ENCODE measurements around the gene CASZ1. TPM values are rescaled to one million over a fixed set of nuclear protein-coding genes. Genes with fewer than 3 reads are reported as not detected.

CASZ1 gene
- total RNA-seq, 4 donors from 2014 or later: 140 to 210 (median 169) TPM

DNA sequence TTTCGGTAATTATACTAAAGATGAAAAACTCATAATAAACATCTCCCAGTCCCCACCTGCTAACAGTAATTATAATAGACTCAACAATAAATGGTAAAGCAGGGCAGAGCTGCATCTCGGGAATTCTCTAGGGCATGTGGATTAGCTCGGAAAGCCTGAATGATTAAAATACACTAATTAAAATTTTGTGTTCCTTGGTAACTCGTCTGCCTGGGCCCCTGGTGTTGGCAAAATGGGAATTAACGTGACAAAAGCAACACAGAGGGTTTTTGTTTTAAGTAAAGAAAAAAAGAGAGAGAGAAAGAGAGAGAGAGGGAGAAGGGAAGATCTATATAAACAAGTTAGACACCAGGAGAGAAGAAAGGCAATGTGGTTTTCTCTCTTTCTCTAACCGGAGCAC, 62.1 kb downstream of the CASZ1 start:
- intact Hi-C loops (cut with DNase I; ENCODE audit: low total_unique reads): no loop called here
- WGBS, 2 donors: 56 to 67% methylated on average over 6 of the region's 6 CpGs
- no peak for TF ChIP-seq POLR2A (IDR thresholded peaks at IDR 0.05)
- TF ChIP-seq, protein P1, sequence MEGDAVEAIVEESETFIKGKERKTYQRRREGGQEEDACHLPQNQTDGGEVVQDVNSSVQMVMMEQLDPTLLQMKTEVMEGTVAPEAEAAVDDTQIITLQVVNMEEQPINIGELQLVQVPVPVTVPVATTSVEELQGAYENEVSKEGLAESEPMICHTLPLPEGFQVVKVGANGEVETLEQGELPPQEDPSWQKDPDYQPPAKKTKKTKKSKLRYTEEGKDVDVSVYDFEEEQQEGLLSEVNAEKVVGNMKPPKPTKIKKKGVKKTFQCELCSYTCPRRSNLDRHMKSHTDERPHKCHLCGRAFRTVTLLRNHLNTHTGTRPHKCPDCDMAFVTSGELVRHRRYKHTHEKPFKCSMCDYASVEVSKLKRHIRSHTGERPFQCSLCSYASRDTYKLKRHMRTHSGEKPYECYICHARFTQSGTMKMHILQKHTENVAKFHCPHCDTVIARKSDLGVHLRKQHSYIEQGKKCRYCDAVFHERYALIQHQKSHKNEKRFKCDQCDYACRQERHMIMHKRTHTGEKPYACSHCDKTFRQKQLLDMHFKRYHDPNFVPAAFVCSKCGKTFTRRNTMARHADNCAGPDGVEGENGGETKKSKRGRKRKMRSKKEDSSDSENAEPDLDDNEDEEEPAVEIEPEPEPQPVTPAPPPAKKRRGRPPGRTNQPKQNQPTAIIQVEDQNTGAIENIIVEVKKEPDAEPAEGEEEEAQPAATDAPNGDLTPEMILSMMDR (IDR thresholded peaks at IDR 0.05): no peak
- DNase-seq (ENCODE audit: low spot score in 2 of 2): no peak
- no peak overlapping the region for H3K4me3 ChIP-seq (ENCODE audit: low read depth, poor library complexity, severe bottlenecking)

DNA sequence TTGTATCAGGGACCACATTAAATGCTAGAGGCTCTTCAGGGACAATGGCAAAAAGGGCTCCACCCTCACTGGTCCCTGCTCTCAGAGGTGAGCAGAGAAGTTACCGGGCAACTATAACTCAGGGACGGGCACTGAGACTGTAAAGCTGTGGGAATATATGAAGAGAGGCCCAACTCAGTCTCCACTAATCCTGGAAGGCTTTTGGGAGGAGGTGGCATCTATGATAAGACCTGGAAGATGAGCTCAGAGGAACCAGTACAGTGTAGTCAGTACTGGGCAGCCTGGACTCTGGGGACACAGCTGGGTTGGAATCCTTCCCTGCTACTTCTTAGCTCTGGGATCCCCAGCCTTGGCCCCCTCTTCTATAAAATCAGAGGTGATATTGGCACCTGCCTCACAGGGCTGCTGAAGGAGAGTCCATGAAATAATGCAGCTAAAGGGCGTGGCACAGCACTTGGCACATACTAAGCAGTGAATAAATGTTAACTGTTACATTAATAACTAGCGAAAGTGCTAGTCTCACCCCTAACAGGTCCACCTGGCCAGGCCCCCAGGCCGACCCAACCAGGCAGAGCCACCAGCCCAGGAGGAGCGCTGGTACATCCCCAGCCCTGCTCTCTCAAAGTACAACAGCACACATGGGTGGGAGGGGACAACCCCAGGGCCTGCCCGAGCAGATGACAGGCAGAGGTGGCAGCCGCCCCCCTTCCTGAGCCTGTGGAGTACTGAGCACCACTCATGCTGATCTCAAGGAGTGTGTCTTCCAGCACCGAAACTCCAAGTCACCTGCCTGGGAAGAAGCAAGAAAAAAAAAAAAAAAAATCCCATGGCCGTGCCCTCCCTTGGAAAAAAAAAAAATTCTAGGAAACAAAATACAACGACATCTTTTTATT, 62.7 kb downstream of the CASZ1 start:
- intact Hi-C loops (cut with DNase I; ENCODE audit: low total_unique reads): no loop called here
- 55 to 61% methylated on average over 11 of the region's 11 CpGs for WGBS, 2 donors

DNA sequence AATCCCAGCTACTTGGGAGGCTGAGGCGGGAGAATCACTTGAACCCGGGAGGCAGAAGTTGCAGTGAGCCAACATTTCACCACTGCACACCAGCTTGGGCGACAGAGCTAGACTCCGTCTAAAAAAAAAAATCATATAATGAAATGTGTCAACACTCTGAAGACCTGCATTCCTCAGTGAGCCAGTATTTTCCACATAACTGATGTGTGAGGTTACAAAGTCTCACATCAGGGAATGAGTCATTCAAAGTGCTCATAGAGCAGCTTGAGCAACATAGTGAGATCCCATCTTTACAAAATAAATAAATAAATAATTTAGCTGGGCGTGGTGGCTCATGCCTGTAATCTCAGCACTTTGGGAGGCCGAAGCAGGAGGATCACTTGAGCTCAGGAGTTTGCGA, 65.5 kb downstream of the CASZ1 start:
- no peak overlapping the region for H3K4me3 ChIP-seq (ENCODE audit: low read depth, poor library complexity, severe bottlenecking)
- no peak for DNase-seq (ENCODE audit: low spot score in 2 of 2)
- TF ChIP-seq, protein P1 (IDR thresholded peaks at IDR 0.05): no peak
- no peak for TF ChIP-seq POLR2A (IDR thresholded peaks at IDR 0.05)
- WGBS, 2 donors: 79% methylated on average over 7 of the region's 7 CpGs
- intact Hi-C loops (cut with DNase I; ENCODE audit: low total_unique reads): no loop called here

More for the DNA sequence above, 62.7 kb downstream of the CASZ1 start:
- no peak overlapping the region for H3K4me3 ChIP-seq (ENCODE audit: low read depth, poor library complexity, severe bottlenecking)
- TF ChIP-seq, protein P1 (IDR thresholded peaks at IDR 0.05): no peak
- no peak for TF ChIP-seq POLR2A (IDR thresholded peaks at IDR 0.05)
- DNase-seq (ENCODE audit: low spot score in 2 of 2): no peak

DNA sequence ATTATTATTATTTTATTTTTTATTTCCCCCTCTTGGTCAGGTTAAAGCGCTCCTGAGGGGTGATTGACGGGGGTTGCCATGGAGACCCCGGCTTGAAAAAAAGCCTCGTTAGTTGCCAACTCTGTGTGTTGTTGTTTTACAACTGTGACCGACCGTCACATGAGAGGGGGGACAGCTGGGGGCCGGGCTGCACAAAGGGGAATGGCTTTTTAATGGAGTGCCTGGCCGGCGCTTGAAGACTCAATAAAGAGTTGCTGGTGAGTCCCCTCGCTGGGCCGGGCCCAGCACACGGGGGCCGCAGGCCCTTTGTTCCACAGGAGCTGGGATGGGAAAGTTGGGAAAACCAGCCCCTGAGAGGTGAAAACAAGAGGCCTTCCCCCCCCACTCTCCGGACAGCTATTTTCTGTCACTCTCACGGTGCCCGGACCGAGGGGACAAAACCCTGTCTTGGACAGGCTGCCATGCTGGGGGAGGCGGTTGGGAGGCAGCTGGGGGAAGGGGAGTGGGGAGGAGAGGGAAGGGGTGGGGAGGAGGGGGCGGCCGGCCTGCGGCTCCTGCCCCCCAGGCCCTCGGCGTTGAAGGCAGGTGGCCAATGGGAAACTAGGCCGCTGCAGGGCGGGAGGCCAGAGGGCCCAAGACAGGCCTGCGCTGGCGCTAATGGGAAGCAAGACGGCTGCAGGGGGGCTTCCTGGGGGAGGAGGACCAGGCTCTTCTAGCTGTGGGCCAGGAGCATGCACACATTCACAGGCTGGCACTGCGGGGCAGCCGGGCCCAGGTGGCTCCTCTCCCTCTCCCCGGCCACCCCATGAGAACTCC, 67.6 kb downstream of the CASZ1 start:
- intact Hi-C loops (cut with DNase I; ENCODE audit: low total_unique reads): loop anchor here (1.0 kb wide), 1 partner anchor 61 kb away; no protein-coding TSS in a partner anchor
- no peak for TF ChIP-seq POLR2A (IDR thresholded peaks at IDR 0.05)
- TF ChIP-seq, protein P1 (IDR thresholded peaks at IDR 0.05): no peak
- no peak overlapping the region for H3K4me3 ChIP-seq (ENCODE audit: low read depth, poor library complexity, severe bottlenecking)
- DNase-seq (ENCODE audit: low spot score in 2 of 2): no peak
- WGBS, 2 donors: 85 to 90% methylated on average over 27 to 31 of the region's 31 CpGs

DNA sequence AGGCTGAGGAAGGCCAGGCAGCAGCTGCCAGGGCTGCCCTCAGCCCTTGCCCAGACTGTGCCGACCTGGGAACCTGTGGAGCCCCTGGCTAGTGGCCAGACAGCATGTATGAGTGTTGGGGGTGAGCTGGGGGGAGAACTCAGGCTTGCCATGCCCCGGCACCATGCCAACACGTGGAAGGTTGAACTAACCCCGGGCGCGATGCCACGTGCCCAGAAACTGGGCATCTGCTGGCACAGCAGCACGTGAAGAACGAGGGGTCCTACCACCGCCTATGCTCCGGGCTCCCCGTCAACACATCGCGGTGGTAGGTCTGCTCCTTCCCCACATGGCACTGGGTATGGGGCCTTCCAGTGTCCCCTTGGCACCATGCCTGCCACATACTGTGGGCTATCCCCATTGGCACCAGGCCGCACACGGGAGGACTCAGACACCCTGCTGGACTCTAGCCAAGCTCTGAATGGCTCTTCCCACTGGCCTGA, 68.7 kb downstream of the CASZ1 start:
- no peak for TF ChIP-seq POLR2A (IDR thresholded peaks at IDR 0.05)
- TF ChIP-seq, protein P1 (IDR thresholded peaks at IDR 0.05): no peak
- DNase-seq (ENCODE audit: low spot score in 2 of 2): no peak
- WGBS, 2 donors: 63 to 67% methylated on average over 9 to 16 of the region's 16 CpGs
- H3K4me3 ChIP-seq (ENCODE audit: low read depth, poor library complexity, severe bottlenecking): no peak overlapping the region
- intact Hi-C loops (cut with DNase I; ENCODE audit: low total_unique reads): no loop called here

Measured in lower leg skin (tissue), 4 donors.